Stimulated activated CD4-positive, alpha-beta T cell treated with anti-CD3 and anti-CD28 coated beads, Interleukin-4, amount 100 ng/mL, for 1 hour (primary cell): ENCODE results near the gene ZNF441.
"Not testable (repeated sequence)": the region's sequence is repeated elsewhere in the genome, so short reads cannot be mapped to it uniquely, and the experiment has no call there.

Source experiments
- DNase-seq: peaks from one replicate; pipeline ENCODE4 v3.0.0-alpha.2; 2020

The ZNF441 gene

DNA sequence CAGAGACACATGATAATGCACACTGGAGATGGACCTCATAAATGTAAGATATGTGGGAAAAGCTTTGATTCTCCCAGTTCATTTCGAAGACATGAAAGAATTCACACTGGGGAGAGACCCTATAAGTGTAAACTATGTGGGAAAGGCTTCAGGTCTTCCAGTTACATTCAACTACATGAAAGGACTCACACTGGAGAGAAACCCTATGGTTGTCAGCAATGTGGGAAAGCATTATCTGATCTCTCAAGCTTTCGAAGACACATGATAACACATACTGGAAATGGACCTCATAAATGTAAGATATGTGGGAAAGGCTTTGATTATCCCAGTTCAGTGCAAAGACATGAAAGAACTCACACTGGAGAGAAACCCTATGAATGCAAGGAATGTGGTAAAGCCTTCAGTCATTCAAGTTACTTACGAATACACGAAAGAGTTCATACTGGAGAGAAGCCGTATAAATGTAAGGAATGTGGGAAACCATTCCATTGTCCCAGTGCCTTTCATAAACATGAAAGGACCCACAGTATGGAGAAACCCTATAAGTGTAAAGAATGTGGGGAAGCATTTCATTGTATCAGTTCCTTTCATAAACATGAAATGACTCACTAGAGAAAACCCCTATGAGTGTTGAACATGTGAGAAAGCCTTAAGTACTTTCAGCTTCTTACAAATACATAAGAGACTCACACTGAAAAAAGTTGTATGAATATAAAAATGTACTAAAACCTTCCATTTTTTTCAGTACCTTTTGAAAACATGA, 14.7 kb downstream of the ZNF441 start:
- DNase-seq = no peak

DNA sequence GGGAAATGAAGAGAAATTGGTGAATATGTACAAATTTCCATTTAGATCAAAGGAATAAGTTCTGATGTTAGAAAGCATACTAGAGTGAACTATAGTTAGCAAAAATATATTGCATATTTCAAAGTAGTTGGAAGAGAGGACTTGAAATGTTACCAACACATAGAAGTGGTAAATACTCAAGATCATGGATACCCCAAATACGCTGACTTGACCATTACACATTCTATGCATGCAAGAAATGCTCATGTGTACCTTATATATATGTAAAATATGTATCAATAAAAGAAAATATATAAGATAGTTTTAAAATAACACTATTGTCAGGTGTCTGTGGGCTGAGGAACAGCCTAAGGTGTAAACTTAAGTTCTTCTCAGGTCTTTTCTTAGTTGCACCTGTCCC, 17.0 kb downstream of the ZNF441 start:
- DNase-seq = no peak

DNA sequence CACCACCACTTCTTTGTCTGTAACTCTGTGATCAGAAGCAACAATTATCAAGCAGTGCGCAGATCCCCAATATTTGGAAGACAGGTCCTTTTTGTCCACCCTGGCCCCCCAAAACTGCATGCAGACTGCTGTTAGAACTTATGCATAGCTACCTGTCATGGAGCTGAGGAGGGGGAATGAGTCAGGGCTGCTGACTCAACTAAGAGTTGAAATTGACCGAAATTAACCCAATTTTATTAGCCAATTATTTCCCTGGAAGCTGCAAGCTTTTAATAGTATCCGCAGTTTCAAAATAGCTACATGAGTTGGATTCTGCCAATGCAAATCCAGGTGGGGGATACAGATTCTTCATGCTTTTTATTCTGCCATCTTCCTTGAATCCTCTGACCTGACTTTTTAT, 17.6 kb downstream of the ZNF441 start:
- DNase-seq = no peak

DNA sequence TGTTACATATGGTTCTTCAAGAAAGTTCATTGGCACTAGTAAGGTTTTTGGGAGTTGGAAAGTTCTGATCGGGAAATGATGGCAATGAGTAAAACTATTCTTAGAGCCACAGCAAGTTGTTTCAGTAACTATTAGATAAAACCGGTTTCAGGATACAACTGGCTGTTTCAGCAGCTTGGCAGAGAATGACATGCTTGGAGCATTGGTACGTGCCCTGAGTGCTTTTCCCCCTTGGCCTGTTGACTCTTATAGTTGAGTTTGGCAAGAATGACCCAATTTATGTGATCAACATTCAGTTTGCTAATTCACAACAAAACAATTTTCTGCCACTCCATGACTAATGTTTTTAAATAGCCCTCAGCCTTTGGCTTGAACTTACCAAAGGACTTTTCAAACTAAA, 20.7 kb downstream of the ZNF441 start:
- DNase-seq = no peak

DNA sequence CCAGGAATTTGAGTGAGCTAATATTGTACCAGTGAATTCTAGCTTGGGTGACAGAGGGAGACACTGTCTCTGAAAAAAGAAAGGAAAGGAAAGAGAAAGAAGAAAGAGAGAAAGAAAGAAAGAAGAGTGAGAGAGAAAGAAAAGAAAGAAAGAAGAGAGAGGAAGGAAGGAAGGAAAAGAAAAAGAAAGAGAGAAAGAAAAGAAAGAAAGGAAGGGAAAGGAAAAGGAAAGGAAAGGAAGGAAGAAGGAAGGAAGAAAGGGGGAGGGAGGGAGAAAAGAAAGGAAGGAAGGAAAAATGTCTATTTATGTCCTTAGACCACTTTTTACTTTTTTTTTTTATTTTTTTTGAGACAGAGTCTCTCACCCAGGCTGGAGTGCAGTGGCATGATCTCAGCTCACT, 26.1 kb downstream of the ZNF441 start:
- DNase-seq = no peak

DNA sequence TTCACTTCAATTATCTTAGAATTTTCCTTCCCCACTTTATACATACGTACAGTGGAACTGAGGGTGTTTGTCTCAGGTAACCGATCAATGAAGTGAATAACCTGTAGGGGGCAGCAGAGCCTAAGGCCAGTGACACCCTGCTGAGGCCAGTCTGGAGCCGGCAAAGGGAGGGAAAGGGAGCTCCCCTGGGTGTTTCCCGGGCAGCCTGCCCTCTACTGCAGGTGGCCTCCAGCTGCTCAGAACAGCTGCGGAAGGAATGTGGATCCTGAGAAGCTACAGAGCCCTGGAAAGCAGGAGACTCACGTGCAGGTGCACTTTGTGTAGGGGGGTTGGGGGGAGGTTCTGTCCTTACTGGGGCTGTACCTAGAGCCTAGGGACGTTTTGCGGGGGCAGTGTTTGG, 30.7 kb downstream of the ZNF441 start:
- peak; percentile 65 for DNase-seq

DNA sequence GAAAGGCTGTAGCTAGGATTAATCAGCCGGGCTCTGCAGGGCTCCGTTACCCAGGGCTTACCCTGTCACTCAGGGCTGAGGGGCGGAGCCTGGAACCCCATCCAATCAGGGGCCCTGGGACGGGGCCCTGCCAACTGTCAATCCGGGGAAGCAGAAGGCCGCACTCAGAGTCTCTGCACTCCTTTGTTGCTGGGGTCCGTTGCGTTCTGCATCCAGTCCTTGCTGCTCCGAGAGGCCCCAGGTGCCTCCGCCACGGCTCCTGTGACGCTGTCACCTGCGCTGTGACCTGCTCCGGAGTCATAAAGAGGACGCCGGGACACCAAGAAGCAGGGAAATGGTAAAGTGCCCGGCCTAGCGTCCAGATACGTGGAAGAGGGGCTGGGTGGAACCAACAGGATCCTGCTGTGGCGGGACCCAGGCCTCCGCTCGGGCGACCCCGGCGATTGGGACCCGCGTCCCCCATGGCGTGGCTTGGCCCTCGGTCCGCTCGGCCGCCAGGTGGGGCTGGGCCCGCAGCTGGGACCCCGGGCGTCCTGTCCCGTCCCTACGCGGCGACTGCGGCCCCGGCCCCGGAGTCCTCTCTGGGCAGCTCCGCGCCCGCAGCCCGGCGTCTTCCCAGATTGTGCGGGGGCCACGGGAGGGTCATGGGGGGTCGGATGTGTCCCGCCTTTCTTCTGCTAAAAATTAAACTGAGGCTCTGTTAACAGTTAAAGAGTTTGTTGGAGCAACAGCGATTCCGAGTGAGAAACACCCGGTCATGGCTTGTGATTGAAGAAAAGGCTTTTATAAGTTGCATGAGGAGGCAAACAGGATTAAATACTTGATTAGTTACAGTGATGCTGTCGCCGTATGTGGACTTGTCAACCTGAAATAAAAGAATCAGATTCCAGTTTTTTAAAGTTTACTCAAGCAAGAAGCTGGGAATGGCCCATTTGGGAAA, 31.9 kb downstream of the ZNF441 start, which contains the start of gene ZNF491:
TSS of gene ZNF491 (plus strand) at position 133 of the 940 bp plus-strand sequence. CDS start 7,431 bp downstream, outside the sequence.
- DNase-seq = peak; percentile 89

DNA sequence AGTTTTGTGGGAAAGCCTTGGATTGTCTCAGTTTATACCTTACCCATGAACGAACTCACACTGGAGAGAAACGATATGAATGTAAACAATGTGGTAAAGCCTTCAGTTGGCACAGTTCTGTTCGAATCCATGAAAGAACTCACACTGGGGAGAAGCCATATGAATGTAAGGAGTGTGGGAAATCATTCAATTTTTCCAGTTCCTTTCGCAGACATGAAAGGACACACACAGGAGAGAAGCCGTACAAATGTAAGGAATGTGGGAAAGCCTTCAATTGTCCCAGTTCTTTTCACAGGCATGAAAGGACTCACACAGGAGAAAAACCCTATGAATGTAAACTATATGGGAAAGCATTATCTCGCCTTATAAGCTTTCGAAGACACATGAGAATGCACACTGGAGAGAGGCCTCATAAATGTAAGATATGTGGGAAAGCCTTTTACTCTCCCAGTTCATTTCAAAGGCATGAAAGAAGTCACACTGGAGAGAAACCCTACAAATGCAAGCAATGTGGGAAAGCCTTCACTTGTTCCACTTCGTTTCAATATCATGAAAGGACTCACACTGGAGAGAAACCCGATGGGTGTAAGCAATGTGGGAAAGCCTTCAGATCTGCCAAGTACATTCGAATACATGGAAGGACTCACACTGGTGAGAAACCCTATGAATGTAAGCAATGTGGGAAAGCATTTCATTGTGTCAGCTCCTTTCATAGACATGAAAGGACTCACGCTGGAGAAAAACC, 39.7 kb downstream of the ZNF441 start:
- DNase-seq = no peak

DNA sequence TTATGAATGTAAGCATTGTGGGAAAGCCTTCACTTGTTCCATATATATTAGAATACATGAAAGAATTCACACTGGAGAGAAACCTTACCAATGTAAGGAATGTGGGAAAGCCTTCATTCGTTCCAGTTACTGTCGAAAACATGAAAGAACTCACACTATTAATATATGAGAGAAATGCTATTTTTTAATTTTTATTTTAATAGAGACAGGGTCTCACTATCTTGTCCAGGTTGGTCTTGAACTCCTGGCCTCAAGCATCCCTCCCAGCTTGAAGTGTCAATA, 40.2 kb downstream of the ZNF441 start:
- DNase-seq = no peak

DNA sequence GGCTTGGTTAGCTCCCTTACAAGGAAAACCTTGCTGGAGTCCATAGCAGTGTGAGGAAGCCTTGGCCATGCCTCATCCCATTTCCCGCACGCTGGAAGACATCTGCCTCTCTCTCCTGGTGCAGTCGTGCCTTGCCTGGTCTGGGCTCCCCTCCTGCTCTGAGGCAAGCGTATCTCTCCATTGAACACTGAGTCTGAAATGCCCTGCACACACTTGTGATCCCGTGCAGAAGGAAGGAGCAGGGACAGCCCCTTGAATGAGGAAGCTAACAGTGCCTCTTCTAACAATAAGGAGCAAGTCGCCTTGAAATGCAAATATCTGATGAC, 46.9 kb downstream of the ZNF441 start:
- DNase-seq = no peak

DNA sequence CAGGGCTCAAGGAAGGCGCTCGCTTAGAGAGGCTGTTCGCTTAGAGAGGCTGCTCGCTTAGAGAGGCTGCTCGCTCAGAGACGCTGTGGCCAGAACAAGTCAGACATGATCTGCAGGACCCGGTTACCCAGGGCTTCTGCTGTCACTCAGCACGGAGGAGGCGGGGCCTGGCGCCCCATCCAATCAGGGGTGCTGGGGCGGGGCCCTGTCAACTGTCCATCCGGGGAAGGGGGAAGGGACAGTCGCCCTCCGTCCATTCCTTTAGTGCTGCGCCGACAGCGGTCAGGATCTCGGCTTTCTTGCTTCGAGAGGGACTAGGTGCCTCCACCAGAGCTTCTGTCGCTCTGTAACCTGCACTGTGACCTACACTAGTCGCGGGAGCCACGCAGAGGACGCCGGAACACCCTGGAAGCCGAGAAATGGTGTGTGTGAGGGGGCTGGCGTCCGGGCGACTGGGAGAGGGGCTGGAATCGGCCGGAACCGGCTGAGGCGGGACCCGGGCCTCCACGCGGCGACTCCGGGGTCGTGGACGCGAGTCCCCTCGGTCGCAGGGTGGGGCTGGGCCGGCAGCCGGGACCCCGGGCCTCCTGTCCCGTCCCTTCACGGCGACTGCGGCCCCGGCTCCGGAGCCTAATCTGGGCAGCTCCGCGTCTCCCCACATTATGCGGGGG, 47.4 kb downstream of the ZNF441 start, which contains the start of gene ZNF440:
TSS of gene ZNF440 (plus strand) at position 245 of the 671 bp plus-strand sequence. CDS start at position 420, 175 bp downstream.
- DNase-seq = peak; percentile 88

DNA sequence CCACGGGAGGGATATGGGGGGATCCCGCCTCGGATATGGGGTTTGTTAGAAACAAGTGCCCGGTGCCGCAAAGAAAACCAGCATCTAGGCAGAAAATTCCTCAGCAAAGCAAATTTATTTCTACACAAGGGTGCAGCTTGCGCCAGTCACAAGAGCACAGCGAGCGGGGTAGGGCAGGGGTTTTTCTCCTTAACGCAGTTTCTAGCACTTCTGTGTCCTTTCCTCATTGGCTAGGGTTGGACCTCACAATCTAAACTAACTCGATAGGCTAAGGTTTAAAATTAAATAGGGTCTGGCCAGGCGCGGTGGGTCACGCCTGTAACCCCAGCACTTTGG, 47.9 kb downstream of the ZNF441 start:
- DNase-seq = peak; percentile 2

DNA sequence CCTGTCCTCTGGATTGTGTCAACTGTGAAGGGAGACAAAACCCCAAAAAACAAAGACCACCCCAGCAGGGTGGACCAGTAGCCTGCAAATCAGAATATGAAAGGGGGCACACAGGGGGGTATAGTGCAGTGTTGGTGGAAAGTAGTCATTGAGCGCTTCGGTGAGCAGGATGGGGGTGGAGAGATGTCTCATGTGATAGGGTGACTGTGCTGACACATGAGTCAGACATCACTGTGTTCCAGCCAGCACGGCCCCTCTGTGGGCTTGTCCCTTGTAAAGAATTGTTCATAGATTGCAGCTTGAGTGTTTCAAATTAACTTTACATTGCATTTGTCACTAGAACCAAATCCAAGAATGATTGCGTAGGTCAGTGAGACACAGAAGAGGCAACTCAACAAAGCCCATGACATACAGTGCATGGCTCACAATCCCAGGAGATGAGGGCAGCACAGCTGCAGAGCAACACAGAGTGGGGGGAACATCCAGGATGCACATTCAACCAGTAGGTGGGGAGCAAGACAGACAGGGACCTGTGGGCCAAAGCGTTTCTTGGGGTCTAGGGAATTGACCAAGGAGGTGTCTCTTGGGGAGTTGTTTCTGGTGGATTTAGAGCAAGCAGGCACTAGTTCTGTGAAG, 54.8 kb downstream of the ZNF441 start:
- DNase-seq = no peak

DNA sequence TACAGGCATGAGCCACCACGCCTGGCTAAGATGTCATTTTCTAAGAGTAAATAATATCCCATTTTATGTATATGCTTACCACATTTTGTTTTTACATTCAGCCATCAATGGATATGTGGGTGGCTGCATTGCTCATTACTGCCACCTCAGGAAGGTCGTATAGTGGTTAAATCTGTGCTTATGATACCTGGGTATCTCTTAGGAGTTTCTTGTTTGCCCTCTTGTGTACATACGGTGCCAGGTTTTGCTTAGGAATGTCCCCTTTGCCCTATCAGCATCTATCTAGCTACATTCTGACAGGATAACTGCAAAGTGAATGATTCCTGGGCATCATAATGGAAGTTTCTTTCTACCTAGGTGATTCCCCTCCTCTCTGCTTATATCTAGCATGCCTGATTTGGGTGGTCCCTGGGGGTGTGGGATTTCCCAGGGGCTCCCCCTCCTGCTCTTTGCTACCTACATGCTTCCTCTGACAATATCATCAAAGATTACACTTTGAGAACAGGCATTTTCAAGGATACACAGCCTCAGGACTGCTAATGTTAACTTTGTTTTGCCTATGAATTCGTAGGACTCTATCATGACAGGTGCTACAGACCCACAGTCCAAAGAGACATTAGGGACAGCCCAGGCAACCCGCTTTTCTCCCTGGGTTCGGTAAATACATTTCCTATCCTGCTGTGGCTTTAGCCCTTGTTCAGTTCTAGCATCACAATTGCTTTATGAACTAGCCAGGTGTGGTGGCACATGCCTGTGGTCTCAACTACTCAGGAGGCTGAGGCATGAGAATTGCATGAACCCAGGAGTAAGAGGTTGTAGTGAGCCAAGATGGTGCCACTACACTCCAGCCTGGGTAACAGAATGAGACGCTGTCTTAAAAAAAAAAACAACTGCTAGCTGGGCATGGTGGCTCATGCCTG, 62.4 kb downstream of the ZNF441 start:
- DNase-seq = not testable (repeated sequence)

DNA sequence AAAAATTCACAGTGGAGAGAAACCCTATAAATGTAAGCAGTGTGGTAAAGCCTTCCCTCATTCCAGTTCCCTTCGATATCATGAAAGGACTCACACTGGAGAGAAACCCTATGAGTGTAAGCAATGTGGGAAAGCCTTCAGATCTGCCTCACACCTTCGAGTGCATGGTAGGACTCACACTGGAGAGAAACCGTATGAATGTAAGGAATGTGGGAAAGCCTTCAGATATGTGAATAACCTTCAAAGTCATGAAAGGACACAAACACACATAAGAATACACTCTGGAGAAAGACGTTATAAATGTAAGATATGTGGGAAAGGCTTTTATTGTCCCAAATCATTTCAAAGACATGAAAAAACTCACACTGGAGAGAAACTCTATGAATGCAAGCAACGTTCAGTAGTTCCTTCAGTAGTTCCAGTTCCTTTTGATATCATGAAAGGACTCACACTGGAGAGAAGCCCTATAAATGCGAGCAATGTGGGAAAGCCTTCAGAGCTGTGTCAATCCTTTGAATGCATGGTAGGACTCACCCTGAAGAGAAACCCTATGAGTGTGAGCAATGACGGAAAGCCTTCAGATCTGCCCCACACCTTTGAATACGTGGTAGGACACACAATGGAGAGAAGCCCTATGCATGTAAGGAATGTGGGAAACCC, 65.6 kb downstream of the ZNF441 start:
- no peak for DNase-seq

DNA sequence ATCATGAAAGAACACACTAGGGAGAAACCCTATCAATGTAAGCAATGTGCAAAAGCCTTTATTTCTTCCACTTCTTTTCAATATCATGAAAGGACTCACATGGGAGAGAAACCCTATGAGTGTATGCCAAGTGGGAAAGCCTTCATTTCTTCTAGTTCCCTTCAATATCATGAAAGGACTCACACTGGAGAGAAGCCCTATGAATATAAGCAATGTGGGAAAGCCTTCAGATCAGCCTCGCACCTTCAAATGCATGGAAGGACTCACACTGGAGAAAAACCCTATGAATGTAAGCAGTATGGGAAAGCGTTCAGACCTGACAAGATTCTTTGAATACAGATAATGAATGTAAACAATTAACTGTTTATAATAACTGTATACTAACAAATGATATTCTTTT, 66.7 kb downstream of the ZNF441 start:
- no peak for DNase-seq
